Gastroesophageal sphincter (tissue), 4 donors: ENCODE results near the gene ACTMAP. TPM values are rescaled to one million over a fixed set of nuclear protein-coding genes. Genes with fewer than 3 reads are reported as not detected.

Experiments
- ATAC-seq: fragments of 150-250 bp; one replicate; pipeline ENCODE4 v1.9.1; 2016; ENCODE audit warnings: mild to moderate bottlenecking, moderate library complexity
- H3K27ac ChIP-seq, 4 donors: fragments of 200-600 bp; sonication (generic) in 3 of 4; 1 replicate in 3 of 4; 2 replicates in 1 of 4; pipeline ENCODE4 v1.5.1; 2016 to 2019
- H3K27me3 ChIP-seq: fragments of 200-600 bp; sonication (generic); one replicate; pipeline ENCODE4 v1.5.1; 2019
- H3K36me3 ChIP-seq, 2 donors: fragments of 200-600 bp; sonication (generic); one replicate each; pipeline ENCODE4 v1.5.1; 2019; ENCODE audit warnings: control low read depth in 1 of 2
- H3K4me1 ChIP-seq, 3 donors: fragments of 200-600 bp; sonication (generic); 1 replicate in 2 of 3; 2 replicates in 1 of 3; pipeline ENCODE4 v1.5.1; 2016 to 2019; ENCODE audit warnings: control low read depth in 2 of 3
- H3K4me3 ChIP-seq, 2 donors: fragments of 200-600 bp; sonication (generic); one replicate each; pipeline ENCODE4 v1.5.1; 2019; ENCODE audit warnings: mild to moderate bottlenecking in 1 of 2, moderate library complexity in 1 of 2
- H3K9me3 ChIP-seq, 3 donors: fragments of 200-600 bp; sonication (generic); one replicate each; pipeline ENCODE4 v1.5.1; 2017 to 2019; ENCODE audit warnings: control low read depth in 2 of 3
- EP300 ChIP-seq: sonication (generic); formaldehyde crosslinking; IDR thresholded peaks from one replicate; pipeline ENCODE4 v1.6.1; 2017; ENCODE audit warnings: antibody characterized with exemption, mild to moderate bottlenecking
- POLR2A ChIP-seq, 2 donors: fragments of 450-650 bp; IDR thresholded peaks; one replicate each; pipeline ENCODE4 v1.6.1; 2017; ENCODE audit warnings: antibody characterized with exemption in 2 of 2, mild to moderate bottlenecking in 2 of 2, moderate library complexity in 1 of 2
- POLR2AphosphoS5 ChIP-seq: sonication (generic); formaldehyde crosslinking; IDR thresholded peaks from one replicate; pipeline ENCODE4 v1.6.1; 2017; ENCODE audit warnings: antibody characterized with exemption
- WGBS, 2 donors: methylation state at CpG; one replicate each; pipeline ENCODE4 v1.1.5; 2018; ENCODE audit warnings: low coverage in 1 of 2; 5-methylcytosine and 5-hydroxymethylcytosine counted together
- total RNA-seq, 4 donors: library from RNA; depleted of rRNA; stranded (reverse); fragments of >200 nt; gene quantifications; one replicate each; pipeline ENCODE4 v1.1.0, GENCODE V29; 2016
- TF ChIP-seq, protein P1 (sequence below), 4 experiments: fragments of 200-600 bp in 2 of 4; fragments of 450-650 bp in 2 of 4; sonication (generic) in 1 of 4; IDR thresholded peaks; one replicate each; pipeline ENCODE4 v1.5.1; 2017 to 2019; ENCODE audit warnings: antibody characterized with exemption in 4 of 4, mild to moderate bottlenecking in 2 of 4, moderate library complexity in 2 of 4

The ACTMAP gene
- total RNA-seq, 4 donors from 2014 or later, result 0.89 to 2.4 (median 2.0) TPM

DNA sequence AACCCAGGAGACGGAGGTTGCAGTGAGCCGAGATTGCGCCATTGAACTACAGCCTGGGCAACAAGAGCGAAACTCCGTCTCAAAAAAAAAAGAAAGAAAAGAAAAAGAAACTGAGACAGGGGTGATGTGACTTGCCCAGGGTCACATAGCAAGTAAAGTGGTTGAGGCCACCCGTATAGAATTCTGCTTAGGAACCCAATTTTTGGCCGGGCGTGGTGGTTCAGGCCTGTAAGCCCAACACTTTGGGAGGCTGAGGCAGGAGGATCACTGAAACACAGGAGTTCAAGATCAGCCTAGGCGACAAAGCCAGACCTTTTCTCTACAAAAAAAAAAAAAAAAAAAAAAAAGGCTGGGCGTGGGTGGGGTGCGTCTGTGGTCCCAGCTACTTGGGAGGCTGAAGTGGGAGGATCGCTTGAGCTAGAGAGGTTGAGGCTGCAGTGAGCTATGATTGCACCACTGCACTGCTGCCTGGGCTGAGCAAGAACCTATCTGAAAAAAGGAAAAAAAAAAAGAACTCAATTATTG is 2.0 kb upstream of the ACTMAP start:
- Histone ChIP-seq H3K9me3 (no peaks in the 10 kb centered on the region), H3K36me3 (peaks cover 0 to 22% of the 10 kb centered on the region in 2 donors), H3K27ac (peak overlapping the region in 3 of 4 donors; percentile 90 to 94 (median 91)), H3K27me3 (no peaks in the 10 kb centered on the region), H3K4me3 (peak overlapping the region; percentile 61 to 68), H3K4me1 (peaks cover 0 to 71% (median 28%) of the 10 kb centered on the region in 3 donors)
- ATAC-seq, result no peak
- WGBS, 2 donors, result 61 to 81% methylated on average over 6 to 12 of the region's 12 CpGs
- TF ChIP-seq POLR2A (IDR thresholded peaks at IDR 0.05), result no peak
- TF ChIP-seq POLR2AphosphoS5, result no peak
- TF ChIP-seq, protein P1, sequence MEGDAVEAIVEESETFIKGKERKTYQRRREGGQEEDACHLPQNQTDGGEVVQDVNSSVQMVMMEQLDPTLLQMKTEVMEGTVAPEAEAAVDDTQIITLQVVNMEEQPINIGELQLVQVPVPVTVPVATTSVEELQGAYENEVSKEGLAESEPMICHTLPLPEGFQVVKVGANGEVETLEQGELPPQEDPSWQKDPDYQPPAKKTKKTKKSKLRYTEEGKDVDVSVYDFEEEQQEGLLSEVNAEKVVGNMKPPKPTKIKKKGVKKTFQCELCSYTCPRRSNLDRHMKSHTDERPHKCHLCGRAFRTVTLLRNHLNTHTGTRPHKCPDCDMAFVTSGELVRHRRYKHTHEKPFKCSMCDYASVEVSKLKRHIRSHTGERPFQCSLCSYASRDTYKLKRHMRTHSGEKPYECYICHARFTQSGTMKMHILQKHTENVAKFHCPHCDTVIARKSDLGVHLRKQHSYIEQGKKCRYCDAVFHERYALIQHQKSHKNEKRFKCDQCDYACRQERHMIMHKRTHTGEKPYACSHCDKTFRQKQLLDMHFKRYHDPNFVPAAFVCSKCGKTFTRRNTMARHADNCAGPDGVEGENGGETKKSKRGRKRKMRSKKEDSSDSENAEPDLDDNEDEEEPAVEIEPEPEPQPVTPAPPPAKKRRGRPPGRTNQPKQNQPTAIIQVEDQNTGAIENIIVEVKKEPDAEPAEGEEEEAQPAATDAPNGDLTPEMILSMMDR (IDR thresholded peaks at IDR 0.05), result no peak
- TF ChIP-seq EP300, result no peak

DNA sequence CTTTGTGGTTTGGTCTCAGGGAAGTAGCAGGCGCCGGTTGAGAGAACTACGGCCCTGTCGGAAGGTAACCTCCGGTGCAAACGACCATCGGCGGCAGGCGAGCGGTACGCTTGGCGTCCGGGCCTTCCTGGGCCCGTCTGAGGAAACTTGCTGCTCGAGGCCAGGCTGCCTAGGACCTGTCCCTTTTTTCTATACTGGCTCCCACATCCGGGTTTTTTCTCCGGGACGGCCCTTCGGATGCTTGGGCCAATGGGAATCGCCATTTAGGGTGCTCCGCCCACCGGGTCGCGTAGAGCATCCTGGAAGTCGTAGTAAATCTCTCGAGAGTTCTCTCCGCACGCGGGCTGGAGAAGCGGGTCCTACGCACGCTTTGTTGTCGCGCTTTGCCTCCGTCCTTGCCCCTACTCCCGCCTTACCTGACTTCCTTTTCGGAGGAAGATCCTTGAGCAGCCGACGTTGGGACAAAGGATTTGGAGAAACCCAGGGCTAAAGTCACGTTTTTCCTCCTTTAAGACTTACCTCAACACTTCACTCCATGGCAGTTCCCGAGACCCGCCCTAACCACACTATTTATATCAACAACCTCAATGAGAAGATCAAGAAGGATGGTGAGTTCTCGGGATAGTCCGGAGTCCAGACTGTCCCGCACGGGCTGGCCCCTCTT is 729 bp upstream of the ACTMAP start, which contains the start of gene SNRPA:
TSS of gene SNRPA (plus strand) at position 330 of the 664 bp plus-strand sequence. CDS start at position 536, 206 bp downstream.
- WGBS, 2 donors, result 0% methylated on average over 4 to 23 of the region's 46 CpGs
- Histone ChIP-seq H3K27me3 (no peaks in the 10 kb centered on the region), H3K36me3 (peaks cover 0 to 9% of the 10 kb centered on the region in 2 donors), H3K4me3 (peak within 1 kb of the TSS; percentile 68 to 74), H3K27ac (peak within 1 kb of the TSS; percentile 88 to 94 (median 90)), H3K4me1 (peaks cover 0 to 58% (median 28%) of the 10 kb centered on the region in 3 donors), H3K9me3 (no peaks in the 10 kb centered on the region)
- peak; percentile 78 to 79 for TF ChIP-seq POLR2A (IDR thresholded peaks at IDR 0.05)
- peak; percentile 93 for TF ChIP-seq POLR2AphosphoS5
- no peak for TF ChIP-seq EP300
- peak; percentile 88 for ATAC-seq

DNA sequence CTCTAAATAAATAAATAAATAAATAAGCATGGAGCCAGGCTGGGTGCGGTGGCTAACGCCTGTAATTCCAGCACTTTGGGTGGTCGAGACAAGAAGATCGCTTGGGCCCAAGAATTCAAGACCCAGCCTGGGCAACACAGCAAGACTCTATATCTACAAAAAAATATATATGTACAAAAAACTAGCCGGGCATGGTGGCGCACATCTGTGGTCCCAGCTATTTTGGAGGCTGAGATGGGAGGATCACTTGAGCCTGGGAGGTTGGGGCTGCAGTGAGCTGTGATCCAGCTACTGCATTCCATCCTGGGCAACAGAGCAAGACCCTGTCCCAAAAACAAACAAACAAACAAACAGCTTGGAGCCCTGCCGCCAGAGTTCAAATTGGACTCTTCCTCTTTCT is 2.7 kb downstream of the ACTMAP start:
- TF ChIP-seq, protein P1 (IDR thresholded peaks at IDR 0.05), result no peak
- TF ChIP-seq POLR2A (IDR thresholded peaks at IDR 0.05), result no peak
- TF ChIP-seq POLR2AphosphoS5, result no peak
- TF ChIP-seq EP300, result no peak
- no peak for ATAC-seq
- no peaks in the 10 kb centered on the region for H3K27me3 ChIP-seq
- no peaks in the 10 kb centered on the region for H3K9me3 ChIP-seq
- peaks cover 0 to 31% (median 6%) of the 10 kb centered on the region in 3 donors for H3K4me1 ChIP-seq
- no peak overlapping the region for H3K4me3 ChIP-seq
- peaks cover 0 to 15% of the 10 kb centered on the region in 2 donors for H3K36me3 ChIP-seq
- no peak overlapping the region for H3K27ac ChIP-seq
- 80 to 84% methylated on average over 1 to 7 of the region's 7 CpGs for WGBS, 2 donors

- no peak overlapping the region for H3K4me3 ChIP-seq
- no peaks in the 10 kb centered on the region for H3K9me3 ChIP-seq
- peaks cover 0 to 37% (median 0%) of the 10 kb centered on the region in 3 donors for H3K4me1 ChIP-seq
- 42 to 53% methylated on average over 3 of the region's 7 CpGs for WGBS, 2 donors
- H3K27me3 ChIP-seq, result no peaks in the 10 kb centered on the region
- peaks cover 0 to 24% of the 10 kb centered on the region in 2 donors for H3K36me3 ChIP-seq
- no peak for ATAC-seq
- H3K27ac ChIP-seq, result peak overlapping the region in 3 of 4 donors; percentile 22 to 43 (median 40)
- TF ChIP-seq POLR2AphosphoS5 (no peak), POLR2A (IDR thresholded peaks at IDR 0.05) (no peak), EP300 (no peak)
- TF ChIP-seq, protein P1 (IDR thresholded peaks at IDR 0.05), result no peak
Observed at GRCh38 chr19:40745402-40745780, 4.9 kb downstream of the ACTMAP start.

DNA sequence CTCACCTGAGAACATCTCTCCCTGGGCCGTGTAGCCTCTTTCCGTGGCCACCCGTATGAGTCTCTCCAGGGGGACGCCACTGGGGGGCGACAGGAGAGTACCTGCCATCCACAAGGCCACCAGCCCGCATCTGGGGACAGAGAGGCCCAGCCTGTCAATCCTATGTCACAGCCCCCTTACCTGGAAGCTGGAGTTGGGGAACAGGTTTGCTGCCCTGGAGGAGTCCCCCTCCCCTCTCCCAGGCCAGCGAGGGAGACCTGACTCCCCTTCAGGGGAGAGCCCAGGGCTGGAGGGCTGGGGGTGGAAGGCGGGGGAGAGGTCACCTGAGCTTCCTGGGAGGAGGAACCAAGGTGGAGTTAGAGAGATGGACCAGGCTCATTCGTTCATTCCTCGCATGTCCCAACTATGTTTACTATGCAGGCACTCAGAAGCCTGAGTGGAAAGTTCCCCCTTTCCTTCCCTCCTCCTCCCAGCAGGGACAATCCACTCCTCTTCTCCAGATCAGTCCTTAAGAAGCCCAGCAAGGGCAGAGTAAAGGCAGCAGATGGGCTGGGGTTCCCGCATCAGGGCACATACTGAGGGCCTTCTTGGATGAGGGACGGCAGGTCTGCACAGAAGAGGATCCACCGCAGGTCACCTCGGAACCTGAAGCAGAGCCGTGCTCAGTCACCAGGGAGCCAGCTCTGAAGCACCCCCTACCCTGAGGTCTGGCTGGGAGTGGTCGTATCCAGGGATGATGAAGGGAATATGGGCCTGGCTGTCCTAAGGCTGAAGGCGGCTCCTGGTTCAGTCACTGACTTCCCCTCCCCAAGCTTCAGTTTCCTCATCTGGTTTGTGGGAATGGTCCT is 5.5 kb downstream of the ACTMAP start:
- Histone ChIP-seq H3K27me3 (no peaks in the 10 kb centered on the region), H3K36me3 (peaks cover 0 to 30% of the 10 kb centered on the region in 2 donors), H3K27ac (peak overlapping the region in 3 of 4 donors; percentile 22 to 43 (median 40)), H3K9me3 (no peaks in the 10 kb centered on the region), H3K4me3 (no peak overlapping the region), H3K4me1 (peaks cover 0 to 41% (median 3%) of the 10 kb centered on the region in 3 donors)
- ATAC-seq, result no peak
- 62 to 67% methylated on average over 1 to 3 of the region's 17 CpGs for WGBS, 2 donors
- TF ChIP-seq POLR2A (IDR thresholded peaks at IDR 0.05) (no peak), EP300 (no peak), POLR2AphosphoS5 (no peak)
- TF ChIP-seq, protein P1 (IDR thresholded peaks at IDR 0.05), result no peak
